ENCODE measurements around the gene ZKSCAN4.

Gene ZKSCAN4

GRCh38 chr6:28252009-28252975 is at the start of gene ZKSCAN4:
TSS of gene ZKSCAN4 (minus strand) at chr6:28252269. CDS start at chr6:28251980, 289 bp downstream.
- DNase-seq (ENCODE audit: low read depth, low spot score) = peak; percentile 94

GRCh38 chr6:28296520-28297060 is 44.5 kb upstream of the ZKSCAN4 start:
- no peak for DNase-seq (ENCODE audit: low read depth, low spot score)

GRCh38 chr6:28295326-28295725 is 43.3 kb upstream of the ZKSCAN4 start:
- DNase-seq (ENCODE audit: low read depth, low spot score) = no peak

- DNase-seq (ENCODE audit: low read depth, low spot score) = no peak
These were observed 39.5 kb upstream of the ZKSCAN4 start for GRCh38 chr6:28291573-28291972.

- DNase-seq (ENCODE audit: low read depth, low spot score) = peak; percentile 16
These were observed 30.9 kb upstream of the ZKSCAN4 start for GRCh38 chr6:28282926-28283325.

GRCh38 chr6:28281288-28282064 is 29.4 kb upstream of the ZKSCAN4 start, which contains the start of gene PGBD1:
TSS of gene PGBD1 (plus strand) at chr6:28281572. CDS start at chr6:28283814, 2,242 bp downstream.
- DNase-seq (ENCODE audit: low read depth, low spot score) = peak; percentile 92

- DNase-seq (ENCODE audit: low read depth, low spot score) = no peak
These were observed 28.7 kb upstream of the ZKSCAN4 start for GRCh38 chr6:28280595-28281287.

GRCh38 chr6:28277746-28278145 is 25.7 kb upstream of the ZKSCAN4 start:
- DNase-seq (ENCODE audit: low read depth, low spot score) = no peak

- DNase-seq (ENCODE audit: low read depth, low spot score) = no peak
These were observed 22.8 kb upstream of the ZKSCAN4 start for GRCh38 chr6:28274888-28275287.

- peak; percentile 72 for DNase-seq (ENCODE audit: low read depth, low spot score)
These were observed 17.4 kb upstream of the ZKSCAN4 start for GRCh38 chr6:28269492-28269891.

GRCh38 chr6:28267695-28268059 is 15.6 kb upstream of the ZKSCAN4 start:
- peak; percentile 12 for DNase-seq (ENCODE audit: low read depth, low spot score)

GRCh38 chr6:28266962-28267694 is 15.1 kb upstream of the ZKSCAN4 start, which contains the start of gene ZSCAN26:
TSS of gene ZSCAN26 (plus strand) at chr6:28267143. CDS start at chr6:28271920, 4,777 bp downstream.
- DNase-seq (ENCODE audit: low read depth, low spot score) = peak; percentile 95

- no peak for DNase-seq (ENCODE audit: low read depth, low spot score)
These were observed 14.5 kb upstream of the ZKSCAN4 start for GRCh38 chr6:28266563-28266961.

- no peak for DNase-seq (ENCODE audit: low read depth, low spot score)
These were observed 12.8 kb upstream of the ZKSCAN4 start for GRCh38 chr6:28264834-28265401.

GRCh38 chr6:28263922-28264321 is 11.9 kb upstream of the ZKSCAN4 start:
- DNase-seq (ENCODE audit: low read depth, low spot score) = no peak

GRCh38 chr6:28258877-28259777 is 7.1 kb upstream of the ZKSCAN4 start, which contains the start of gene NKAPL:
TSS of gene NKAPL (plus strand) at chr6:28259297. CDS start at chr6:28259372, 75 bp downstream.
- DNase-seq (ENCODE audit: low read depth, low spot score) = peak; percentile 50

GRCh38 chr6:28257042-28257441 is 5.0 kb upstream of the ZKSCAN4 start:
- no peak for DNase-seq (ENCODE audit: low read depth, low spot score)

GRCh38 chr6:28254121-28254519 is 2.1 kb upstream of the ZKSCAN4 start:
- no peak for DNase-seq (ENCODE audit: low read depth, low spot score)

GRCh38 chr6:28251661-28252008 is 434 bp downstream of the ZKSCAN4 start:
- DNase-seq (ENCODE audit: low read depth, low spot score) = peak; percentile 45
